NAMALWA (cell line): Measurements from ENCODE around the gene IMMP2L.
A peak's percentile ranks its signal among the peaks of the same experiment; 100 is the strongest.
"Not testable (repeated sequence)": the region's sequence is repeated elsewhere in the genome, so short reads cannot be mapped to it uniquely, and the experiment has no call there.

ENCODE experiments used
- DNase-seq: peaks from one replicate; pipeline ENCODE4 v3.0.0-alpha.2; 2015; ENCODE audit warnings: low spot score

IMMP2L gene

DNA sequence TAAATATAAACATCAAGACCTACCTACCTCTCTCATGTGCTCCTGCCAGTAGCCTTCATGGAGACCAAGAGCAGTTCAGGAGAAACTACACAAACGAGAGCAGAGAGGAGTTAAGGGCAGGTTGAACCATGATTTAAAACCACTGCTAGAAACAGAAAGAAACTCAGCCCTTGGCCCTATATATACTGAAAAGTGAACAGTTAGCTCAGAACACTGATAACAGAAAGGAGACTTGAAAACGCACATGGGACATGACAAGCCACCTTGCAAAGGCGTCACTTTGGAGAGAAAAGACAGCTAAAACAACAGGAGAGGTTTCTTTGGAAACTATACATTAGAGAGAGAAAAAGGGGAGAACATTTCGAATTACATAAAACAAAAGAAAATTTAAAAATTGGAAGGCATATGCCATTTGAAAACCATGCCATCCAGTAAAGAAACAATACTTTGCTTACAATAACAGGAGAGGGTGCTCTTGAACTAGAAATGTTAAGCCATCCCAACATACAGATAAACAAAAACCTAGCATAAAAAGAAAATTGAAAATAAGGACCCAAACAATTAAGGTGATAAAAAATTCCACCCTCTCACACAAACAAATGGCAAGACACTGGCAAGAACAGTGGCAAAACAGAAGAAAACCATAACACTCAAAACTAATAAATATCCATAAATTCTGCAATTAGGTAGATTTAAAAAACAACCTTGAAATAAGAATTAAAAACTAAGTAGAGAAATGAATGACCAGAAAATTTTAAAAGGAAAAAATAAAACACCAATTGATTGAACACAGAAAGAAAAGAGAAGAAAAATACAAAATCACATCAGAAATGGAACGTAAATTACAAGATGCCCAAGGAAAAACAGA lies 232.7 kb downstream of the IMMP2L start:
- DNase-seq: no peak

DNA sequence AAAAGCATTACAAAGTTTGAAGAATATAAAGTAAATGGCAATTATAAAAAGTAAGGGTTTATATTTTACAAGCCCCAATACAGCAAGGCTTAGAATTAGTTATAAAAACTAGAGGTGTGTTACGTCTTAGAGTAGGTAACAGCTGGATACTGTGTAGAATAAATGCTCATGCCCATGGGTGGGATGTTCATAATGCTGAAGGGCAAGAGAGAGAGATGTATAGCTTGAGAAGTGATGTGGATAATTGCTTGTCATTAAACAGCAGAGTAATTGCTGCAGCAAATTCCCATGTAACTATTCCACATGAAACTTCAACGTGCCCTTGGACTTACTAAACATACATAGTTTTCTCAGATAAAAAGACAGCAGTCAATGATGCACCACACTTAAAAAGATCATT lies 233.8 kb downstream of the IMMP2L start:
- DNase-seq: no peak

- DNase-seq: no peak
These were observed 237.5 kb downstream of the IMMP2L start for GRCh38 chr7:111324776-111325175.

GRCh38 chr7:111324228-111324627 lies 238.1 kb downstream of the IMMP2L start:
- peak; percentile 38 for DNase-seq

GRCh38 chr7:111323670-111324069 lies 238.6 kb downstream of the IMMP2L start:
- DNase-seq: not testable (repeated sequence)

GRCh38 chr7:111320133-111320532 lies 242.2 kb downstream of the IMMP2L start:
- no peak for DNase-seq

DNA sequence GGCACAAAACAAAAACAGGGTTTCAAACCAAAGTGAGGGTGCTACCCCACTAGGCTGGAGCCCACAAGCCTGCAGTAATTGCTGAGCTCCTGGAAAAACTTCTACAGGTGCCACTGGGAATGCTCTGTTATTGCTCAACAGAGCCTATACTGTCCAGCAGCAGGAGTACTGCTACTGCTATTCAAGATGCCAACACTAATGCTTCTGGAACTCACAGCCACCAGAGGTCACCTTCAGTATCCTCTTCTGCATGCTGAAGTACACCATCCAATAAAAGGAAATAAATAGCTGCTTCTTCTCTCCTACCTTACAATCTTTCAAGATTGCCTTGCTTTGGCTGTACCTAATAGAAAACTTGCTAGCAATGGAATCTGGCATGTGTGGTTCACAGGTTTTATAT lies 249.3 kb downstream of the IMMP2L start:
- DNase-seq: no peak

- DNase-seq: no peak
These were observed 253.6 kb downstream of the IMMP2L start for GRCh38 chr7:111308691-111309090.

- no peak for DNase-seq
These were observed 260.4 kb downstream of the IMMP2L start for GRCh38 chr7:111301891-111302290.

GRCh38 chr7:111294494-111294893 lies 267.8 kb downstream of the IMMP2L start:
- DNase-seq: no peak

DNA sequence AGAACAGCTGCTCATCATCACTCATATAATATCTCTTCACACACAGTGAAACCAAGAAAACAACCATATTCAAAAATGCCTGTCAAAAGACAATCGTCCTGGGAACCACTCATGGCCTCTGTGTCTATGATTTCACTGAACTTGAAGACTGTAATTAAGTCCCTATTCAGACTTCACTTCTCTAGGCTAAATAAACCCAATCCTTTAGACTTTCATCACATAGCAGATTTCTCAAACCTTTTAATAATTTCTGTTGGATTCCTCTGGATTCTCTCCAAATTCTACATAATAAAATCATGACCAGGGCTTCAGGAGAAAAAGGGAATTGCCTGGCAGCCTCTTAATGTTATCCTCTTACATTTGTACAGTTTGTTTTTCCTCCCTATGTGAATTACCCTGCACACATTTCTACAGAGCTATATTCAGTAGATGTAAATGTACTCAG lies 270.2 kb downstream of the IMMP2L start:
- DNase-seq: no peak

DNA sequence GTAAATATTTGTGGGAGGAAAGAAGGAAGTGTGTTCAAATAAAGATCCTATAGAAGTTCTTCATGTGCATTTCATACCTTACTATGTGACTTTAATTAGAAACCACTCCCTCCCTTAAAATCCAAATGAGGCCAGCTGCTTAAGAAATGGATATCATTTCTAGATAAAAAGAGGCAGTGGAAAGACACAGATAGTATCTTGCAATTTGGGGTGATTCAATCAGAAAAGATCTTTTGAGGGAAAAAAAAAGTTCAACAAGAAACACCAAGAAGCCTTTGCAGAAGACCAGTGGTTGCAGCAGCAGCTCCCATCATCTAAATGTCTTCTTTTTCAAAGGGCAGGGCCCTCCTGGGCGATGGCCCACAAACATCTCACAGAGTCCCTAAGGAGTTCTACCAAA lies 271.3 kb downstream of the IMMP2L start:
- no peak for DNase-seq

DNA sequence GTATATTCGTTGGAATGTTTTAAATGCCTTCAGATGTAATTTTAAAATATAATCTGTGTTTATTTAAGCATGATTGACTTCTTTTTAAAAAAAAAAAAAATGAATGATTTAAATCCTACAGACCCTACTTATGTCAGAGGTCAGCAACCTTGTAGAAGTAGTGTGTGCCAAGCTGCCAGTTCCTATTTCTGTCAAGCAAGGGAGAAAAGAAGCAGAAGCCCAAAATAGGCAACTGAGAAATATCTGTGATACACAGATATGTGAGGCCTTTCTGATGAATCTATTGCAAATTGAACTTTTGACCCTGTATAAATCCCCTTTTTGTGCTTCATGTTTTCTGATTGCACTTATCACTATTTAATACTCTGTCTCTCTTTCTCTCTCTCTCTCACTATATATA lies 271.9 kb downstream of the IMMP2L start:
- DNase-seq: no peak

DNA sequence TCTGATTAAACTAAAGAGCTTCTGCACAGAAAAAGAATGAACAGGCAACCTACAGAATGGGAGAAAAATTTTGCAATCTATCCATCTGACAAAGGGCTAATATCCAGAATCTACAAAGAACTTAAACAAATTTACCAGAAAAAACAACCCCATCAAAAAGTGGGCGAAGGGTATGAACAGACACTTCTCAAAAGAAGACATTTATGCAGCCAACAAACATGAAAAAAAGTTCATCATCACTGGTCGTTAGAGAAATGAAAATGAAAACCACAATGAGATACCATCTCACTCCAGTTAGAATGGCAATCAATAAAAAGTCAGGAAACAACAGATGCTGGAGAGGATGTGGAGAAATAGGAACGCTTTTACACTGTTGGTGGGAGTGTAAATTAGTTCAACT lies 273.9 kb downstream of the IMMP2L start:
- not testable (repeated sequence) for DNase-seq

GRCh38 chr7:111282626-111283025 lies 279.7 kb downstream of the IMMP2L start:
- no peak for DNase-seq

DNA sequence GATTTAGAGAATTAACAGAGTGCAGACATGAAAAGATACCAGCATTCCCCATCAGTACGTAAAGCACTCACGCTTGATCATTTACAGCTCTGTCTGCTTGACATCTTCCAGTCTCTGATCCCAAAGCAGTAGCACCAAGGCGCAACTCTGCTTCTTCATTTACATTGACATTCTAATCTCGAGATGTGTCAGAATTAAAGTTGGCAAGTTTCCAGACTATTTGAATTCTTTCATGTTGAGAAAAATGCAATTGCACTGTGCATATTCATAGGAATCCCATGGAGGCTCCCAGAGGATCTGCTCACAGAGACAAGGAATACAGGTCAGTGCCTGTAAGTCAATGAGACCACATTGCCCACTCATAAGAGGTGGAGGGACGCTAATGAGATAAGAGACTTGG lies 287.4 kb downstream of the IMMP2L start:
- DNase-seq: no peak

- DNase-seq: no peak
These were observed 290.2 kb downstream of the IMMP2L start for GRCh38 chr7:111272092-111272491.

GRCh38 chr7:111270794-111271193 lies 291.5 kb downstream of the IMMP2L start:
- peak; percentile 12 for DNase-seq

DNA sequence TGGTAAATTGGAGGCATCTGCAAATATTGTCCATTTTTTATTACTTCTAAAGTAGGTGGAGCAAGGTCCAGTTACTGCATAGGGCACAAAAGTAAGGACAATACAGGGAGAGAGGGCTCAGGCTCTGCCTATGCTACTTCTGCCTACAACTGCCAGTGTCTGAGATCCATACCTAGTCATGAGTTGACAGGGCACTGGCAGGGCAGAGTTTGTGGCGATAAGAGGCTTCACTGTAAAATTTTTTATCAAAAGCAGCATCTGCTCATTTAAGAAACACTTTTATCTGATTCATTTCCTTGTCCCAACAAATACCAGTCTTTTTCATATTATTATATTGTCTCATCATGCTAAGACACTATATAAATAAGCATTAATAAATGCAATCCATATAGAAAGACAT lies 293.4 kb downstream of the IMMP2L start:
- no peak for DNase-seq

DNA sequence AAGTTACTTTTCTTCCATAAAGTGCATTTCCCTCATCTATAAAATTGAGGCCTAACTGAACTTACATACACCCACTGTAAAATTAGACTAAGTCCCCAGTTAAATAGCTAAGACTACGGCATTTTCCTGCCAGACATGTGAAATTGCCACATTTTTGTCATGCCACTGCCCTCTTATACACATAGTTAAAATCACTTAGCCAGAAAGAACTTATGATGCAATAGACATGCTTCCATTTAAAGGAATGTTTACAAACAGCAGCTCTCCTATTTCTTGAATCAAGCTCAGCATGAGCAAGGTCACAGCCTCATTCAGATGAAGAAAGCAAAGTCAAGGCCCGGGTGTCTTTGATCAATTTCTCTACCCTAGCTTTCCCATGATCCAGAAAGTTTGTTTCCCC lies 295.7 kb downstream of the IMMP2L start:
- DNase-seq: no peak

- no peak for DNase-seq
These were observed 296.9 kb downstream of the IMMP2L start for GRCh38 chr7:111265394-111265793.

GRCh38 chr7:111264981-111265380 lies 297.3 kb downstream of the IMMP2L start:
- no peak for DNase-seq

- DNase-seq: no peak
These were observed 298.0 kb downstream of the IMMP2L start for GRCh38 chr7:111264111-111264868.
